ENCODE results near the gene HACD4. TPM values are rescaled to one million over a fixed set of nuclear protein-coding genes. Genes with fewer than 3 reads are reported as not detected.
"Not testable (repeated sequence)": the region's sequence is repeated elsewhere in the genome, so short reads cannot be mapped to it uniquely, and the experiment has no call there.

Gene HACD4
- total RNA-seq, 1 experiment from 2014 or later: not detected

- DNase-seq (ENCODE audit: low read depth): no peak
Measured at GRCh38 chr9:21016701-21017491, 14.5 kb downstream of the HACD4 start.

- no peak for DNase-seq (ENCODE audit: low read depth)
Measured at GRCh38 chr9:21015995-21016394, 15.4 kb downstream of the HACD4 start.

GRCh38 chr9:21015129-21015815, 16.2 kb downstream of the HACD4 start:
- no peak for DNase-seq (ENCODE audit: low read depth)

DNA sequence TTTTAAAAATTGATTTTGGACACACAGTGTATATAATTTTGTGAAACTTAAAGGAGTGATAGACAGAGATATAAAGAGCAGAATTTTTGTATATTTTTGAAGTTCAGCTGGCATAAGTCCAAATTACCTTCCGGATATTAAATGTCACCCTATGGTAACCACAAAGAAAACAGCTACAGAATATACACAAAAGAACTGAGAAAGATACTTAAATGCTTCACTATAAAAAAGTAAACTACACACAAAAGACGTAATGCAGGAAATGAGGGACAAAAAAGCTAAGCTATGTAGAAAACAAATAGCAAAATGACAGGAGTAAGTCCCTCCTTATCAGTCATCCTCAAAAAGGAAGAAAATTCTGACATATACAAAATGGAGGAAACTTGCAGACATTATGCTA, 29.4 kb downstream of the HACD4 start:
- no peak for DNase-seq (ENCODE audit: low read depth)

DNA sequence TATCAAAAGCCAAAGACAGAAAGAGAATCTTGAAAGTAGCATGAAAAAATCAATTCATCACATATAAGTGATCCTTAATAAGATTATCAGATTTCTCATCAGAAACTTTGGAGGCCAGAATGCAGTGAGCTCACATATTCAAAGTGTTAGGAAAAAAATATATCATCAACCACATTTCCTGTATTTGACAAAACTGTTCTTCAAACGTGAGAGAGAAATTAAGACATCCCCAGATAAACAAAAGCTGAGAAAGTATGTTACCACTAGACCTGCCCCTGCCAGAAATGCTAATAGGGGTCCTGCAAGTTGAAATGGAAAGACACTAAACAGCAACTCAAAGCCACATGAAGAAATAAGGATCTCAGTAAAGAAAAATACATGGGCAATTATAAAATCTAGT, 29.9 kb downstream of the HACD4 start:
- no peak for DNase-seq (ENCODE audit: low read depth)

- no peak for DNase-seq (ENCODE audit: low read depth)
Measured at GRCh38 chr9:20997503-20998076, 33.9 kb downstream of the HACD4 start.

DNA sequence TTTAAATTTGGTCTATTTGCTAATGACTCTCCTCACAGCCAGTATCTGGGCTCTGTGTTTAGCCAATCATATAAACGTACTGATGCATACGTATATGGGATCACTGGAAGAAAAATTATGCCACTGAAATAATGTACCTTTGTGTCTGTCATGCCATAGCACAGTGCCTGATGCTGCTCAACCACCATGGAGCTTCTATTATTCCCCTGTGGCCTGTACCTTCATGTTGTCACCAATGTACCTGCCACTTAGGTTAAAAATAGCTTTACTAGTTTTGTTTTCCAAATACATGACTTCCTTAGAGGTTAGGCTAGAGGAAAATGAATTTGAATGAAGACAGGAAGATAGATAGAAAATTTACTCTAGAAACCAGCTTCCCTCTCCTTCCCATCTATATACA, 34.6 kb downstream of the HACD4 start:
- no peak for DNase-seq (ENCODE audit: low read depth)

GRCh38 chr9:20995616-20996015, 35.8 kb downstream of the HACD4 start:
- DNase-seq (ENCODE audit: low read depth): no peak

GRCh38 chr9:20994486-20994885, 37.0 kb downstream of the HACD4 start:
- DNase-seq (ENCODE audit: low read depth): no peak

- no peak for DNase-seq (ENCODE audit: low read depth)
Measured at GRCh38 chr9:20990867-20991266, 40.6 kb downstream of the HACD4 start.

DNA sequence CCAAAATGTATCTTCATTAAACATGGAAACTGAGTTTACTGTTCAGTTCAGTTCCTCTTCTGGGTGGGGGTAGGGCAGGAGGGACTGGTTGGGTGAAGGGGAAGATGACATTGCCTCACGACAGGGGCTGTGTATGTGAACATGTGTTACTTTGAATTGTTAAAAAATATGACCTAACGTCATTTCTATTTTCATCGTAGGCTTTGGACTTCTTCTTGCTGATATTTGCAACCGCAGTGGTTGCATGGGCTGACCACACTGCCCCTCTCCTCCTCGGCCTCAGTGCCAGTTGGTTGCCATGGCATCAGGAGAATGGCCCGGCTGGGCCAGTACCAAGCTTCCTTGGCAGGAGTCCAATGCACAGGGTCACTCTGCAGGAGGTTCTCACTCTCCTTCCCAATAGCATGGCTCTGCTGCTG, 41.5 kb downstream of the HACD4 start:
- DNase-seq (ENCODE audit: low read depth): no peak

GRCh38 chr9:20988671-20989315, 42.6 kb downstream of the HACD4 start:
- DNase-seq (ENCODE audit: low read depth): no peak

- no peak for DNase-seq (ENCODE audit: low read depth)
Measured at GRCh38 chr9:20988061-20988460, 43.4 kb downstream of the HACD4 start.

- no peak for DNase-seq (ENCODE audit: low read depth)
Measured at GRCh38 chr9:20987521-20987920, 43.9 kb downstream of the HACD4 start.

DNA sequence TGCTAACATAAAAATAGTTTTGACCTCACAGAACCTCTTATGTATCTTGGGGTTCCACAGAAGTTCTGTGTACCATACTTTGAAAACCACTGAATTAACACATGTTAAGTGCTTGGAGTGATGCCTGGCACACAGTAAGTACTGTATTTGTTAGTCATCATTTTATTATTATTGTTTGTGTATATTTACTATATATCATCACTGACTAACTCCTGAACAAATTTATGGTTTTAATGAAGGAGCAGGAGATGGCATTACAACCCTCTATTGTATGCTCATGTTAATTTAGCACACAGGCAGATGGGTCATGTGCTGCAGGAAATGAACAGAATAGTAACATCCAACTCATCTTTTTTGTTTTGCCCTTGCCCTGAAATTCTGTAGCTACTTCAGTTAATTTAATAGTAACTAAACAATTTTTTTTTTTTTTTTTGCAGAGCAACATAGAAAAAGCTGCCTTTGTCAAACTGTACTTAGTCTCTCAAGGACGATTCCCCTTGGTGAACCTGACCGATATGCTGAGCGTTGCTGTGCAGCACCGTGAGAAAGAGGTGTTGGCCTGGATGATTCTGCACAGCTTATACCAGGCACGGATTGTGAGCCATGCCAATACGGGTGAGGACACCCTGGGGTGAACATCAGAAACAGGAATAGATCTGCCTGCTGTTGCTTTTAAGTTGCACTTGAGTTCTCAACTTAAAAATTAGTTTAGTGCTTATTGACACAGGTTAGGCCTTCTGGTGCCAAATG, 45.4 kb downstream of the HACD4 start:
- DNase-seq (ENCODE audit: low read depth): no peak

GRCh38 chr9:20984506-20984905, 46.9 kb downstream of the HACD4 start:
- no peak for DNase-seq (ENCODE audit: low read depth)

DNA sequence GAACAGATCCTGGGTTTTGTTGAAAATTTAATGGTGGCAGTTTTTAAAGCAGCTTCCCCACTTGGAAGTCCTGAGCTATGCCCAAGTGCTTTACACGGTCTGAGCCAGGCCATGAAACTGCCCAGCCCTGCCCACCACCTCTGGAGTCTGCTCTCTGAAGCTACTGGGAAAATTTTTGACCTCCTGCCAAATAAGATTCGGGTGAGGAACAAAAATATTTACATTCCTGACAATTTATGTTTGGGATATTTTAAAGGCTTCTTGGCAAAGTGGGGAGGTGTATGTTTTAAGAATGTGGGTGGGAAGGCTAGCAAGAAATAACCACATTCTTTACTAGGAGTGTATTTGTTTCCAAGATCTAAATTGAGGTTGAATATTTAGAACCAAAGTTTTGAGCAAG, 50.0 kb downstream of the HACD4 start:
- DNase-seq (ENCODE audit: low read depth): no peak

DNA sequence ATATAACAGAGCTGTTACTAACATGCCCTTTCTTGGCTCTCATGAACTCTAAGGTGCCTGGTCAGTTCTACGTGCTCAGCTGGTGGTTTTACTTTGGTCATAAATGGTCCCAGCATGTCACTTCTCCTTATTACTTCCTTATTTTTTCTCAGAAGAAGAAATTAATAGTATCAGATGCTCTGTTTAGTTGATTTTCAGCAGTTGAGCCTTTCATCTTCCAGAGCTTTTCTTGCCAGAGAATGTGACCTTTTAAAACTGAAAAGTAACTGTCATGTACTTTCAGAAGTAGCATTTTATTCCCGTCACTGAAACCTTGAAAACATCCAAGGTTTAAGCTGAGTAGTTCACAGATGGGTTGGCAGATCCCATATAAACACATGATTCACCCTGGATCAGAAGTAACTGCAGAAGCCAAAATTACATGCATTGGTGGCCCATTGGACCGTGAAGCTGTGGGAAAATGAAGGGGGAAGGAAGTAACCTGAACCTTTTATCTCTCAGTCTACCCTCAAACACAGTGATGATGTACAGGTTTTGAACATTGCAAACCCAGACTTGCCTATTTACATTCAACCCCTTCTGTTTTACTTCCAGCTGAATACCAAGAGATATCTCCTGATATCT, 50.5 kb downstream of the HACD4 start:
- no peak for DNase-seq (ENCODE audit: low read depth)

GRCh38 chr9:20978249-20978648, 53.2 kb downstream of the HACD4 start:
- no peak for DNase-seq (ENCODE audit: low read depth)

- DNase-seq (ENCODE audit: low read depth): not testable (repeated sequence)
Measured at GRCh38 chr9:20974191-20974938, 57.1 kb downstream of the HACD4 start.
